Measurements from ENCODE around the gene KRT82.
"Not testable (repeated sequence)": the region's sequence is repeated elsewhere in the genome, so short reads cannot be mapped to it uniquely, and the experiment has no call there.

Gene KRT82

GRCh38 chr12:52410589-52411248 lies 4.6 kb upstream of the KRT82 start:
- not testable (repeated sequence) for DNase-seq (ENCODE audit: low spot score)

- no peak for DNase-seq (ENCODE audit: low spot score)
These were observed 1.8 kb upstream of the KRT82 start for GRCh38 chr12:52407918-52408317.

GRCh38 chr12:52404951-52405350 lies 1.2 kb downstream of the KRT82 start:
- no peak for DNase-seq (ENCODE audit: low spot score)

GRCh38 chr12:52403561-52403960 lies 2.6 kb downstream of the KRT82 start:
- no peak for DNase-seq (ENCODE audit: low spot score)

GRCh38 chr12:52402873-52403540 lies 3.1 kb downstream of the KRT82 start:
- DNase-seq (ENCODE audit: low spot score): no peak

- DNase-seq (ENCODE audit: low spot score): no peak
These were observed 3.8 kb downstream of the KRT82 start for GRCh38 chr12:52402377-52402776.

GRCh38 chr12:52401926-52402325 lies 4.2 kb downstream of the KRT82 start:
- DNase-seq (ENCODE audit: low spot score): no peak

- DNase-seq (ENCODE audit: low spot score): no peak
These were observed 4.6 kb downstream of the KRT82 start for GRCh38 chr12:52401526-52401925.

GRCh38 chr12:52400906-52401305 lies 5.2 kb downstream of the KRT82 start:
- no peak for DNase-seq (ENCODE audit: low spot score)

- no peak for DNase-seq (ENCODE audit: low spot score)
These were observed 6.4 kb downstream of the KRT82 start for GRCh38 chr12:52399756-52400155.

GRCh38 chr12:52398176-52398575 lies 8.0 kb downstream of the KRT82 start:
- no peak for DNase-seq (ENCODE audit: low spot score)

- DNase-seq (ENCODE audit: low spot score): no peak
These were observed 9.5 kb downstream of the KRT82 start for GRCh38 chr12:52396656-52397055.

- peak; percentile 55 for DNase-seq (ENCODE audit: low spot score)
These were observed 10.2 kb downstream of the KRT82 start for GRCh38 chr12:52395761-52396434.

GRCh38 chr12:52394836-52395405 lies 11.2 kb downstream of the KRT82 start:
- DNase-seq (ENCODE audit: low spot score): no peak

- DNase-seq (ENCODE audit: low spot score): no peak
These were observed 13.6 kb downstream of the KRT82 start for GRCh38 chr12:52392465-52393007.

- no peak for DNase-seq (ENCODE audit: low spot score)
These were observed 14.5 kb downstream of the KRT82 start for GRCh38 chr12:52391618-52392002.

GRCh38 chr12:52390739-52391617 lies 15.2 kb downstream of the KRT82 start:
- DNase-seq (ENCODE audit: low spot score): no peak

- DNase-seq (ENCODE audit: low spot score): no peak
These were observed 16.6 kb downstream of the KRT82 start for GRCh38 chr12:52389313-52390207.

GRCh38 chr12:52387859-52388258 lies 18.3 kb downstream of the KRT82 start:
- DNase-seq (ENCODE audit: low spot score): no peak

GRCh38 chr12:52385226-52385702 lies 20.9 kb downstream of the KRT82 start, which contains the start of gene KRT84:
KRT84 (minus strand) TSS chr12:52385652; CDS start chr12:52385585, 67 bp downstream.
- DNase-seq (ENCODE audit: low spot score): no peak
